Astrocyte (in vitro differentiated cells and primary cell): Measurements from ENCODE around the gene TMEM141. TPM values are rescaled to one million over a fixed set of nuclear protein-coding genes. Genes with fewer than 3 reads are reported as not detected.

Experiments used
- DNase-seq: peaks from one replicate; pipeline ENCODE4 v3.0.0-alpha.2; 2010; ENCODE audit warnings: low read depth
- FAIRE-seq: peaks from 2 replicates; lab custom pipeline; 2011; peaks lifted over from hg19 to GRCh38; lab: Jason Lieb, UNC
- H2AFZ ChIP-seq: 2 replicates; pipeline ENCODE4 v1.6.0; 2012; ENCODE audit warnings: low read depth, low read length, inconsistent platforms
- H3K27ac ChIP-seq: 2 replicates; pipeline ENCODE4 v1.5.1; 2011; ENCODE audit warnings: low read depth, low read length, inconsistent platforms
- H3K27me3 ChIP-seq: 2 replicates; pipeline ENCODE4 v1.6.0; 2011; ENCODE audit warnings: low read length, inconsistent platforms; ENCODE audit not compliant: insufficient read depth
- H3K36me3 ChIP-seq: 2 replicates; pipeline ENCODE4 v1.5.1; 2011; ENCODE audit warnings: low read length, inconsistent platforms; ENCODE audit not compliant: insufficient read depth
- H3K4me1 ChIP-seq: 2 replicates; pipeline ENCODE4 v1.5.1; 2011; ENCODE audit warnings: low read length, inconsistent platforms; ENCODE audit not compliant: insufficient read depth
- H3K4me2 ChIP-seq: 2 replicates; pipeline ENCODE4 v1.6.0; 2012; ENCODE audit warnings: low read length, inconsistent platforms
- H3K4me3 ChIP-seq: 2 replicates; pipeline ENCODE4 v1.5.1; 2011; ENCODE audit warnings: low read depth, mild to moderate bottlenecking, low read length, inconsistent platforms; ENCODE audit not compliant: insufficient read depth
- H3K79me2 ChIP-seq: 2 replicates; pipeline ENCODE4 v1.6.0; 2012; ENCODE audit warnings: mild to moderate bottlenecking, low read length, inconsistent platforms; ENCODE audit not compliant: insufficient read depth
- H3K9ac ChIP-seq: 2 replicates; pipeline ENCODE4 v1.6.0; 2012; ENCODE audit warnings: mild to moderate bottlenecking, low read length, inconsistent platforms
- H3K9me3 ChIP-seq: 2 replicates; pipeline ENCODE4 v1.5.1; 2012; ENCODE audit warnings: low read depth, mild to moderate bottlenecking, low read length, inconsistent platforms; ENCODE audit not compliant: insufficient read depth
- H4K20me1 ChIP-seq: 2 replicates; pipeline ENCODE4 v1.6.0; 2012; ENCODE audit warnings: low read length, inconsistent platforms; ENCODE audit not compliant: insufficient read depth
- H3K27ac Mint-ChIP-seq: one replicate; pipeline ENCODE4 v1.8.0; 2021; ENCODE audit warnings: mild to moderate bottlenecking, mixed read lengths; ENCODE audit not compliant: unreplicated experiment
- H3K27me3 Mint-ChIP-seq: one replicate; pipeline ENCODE4 v1.8.0; 2021; ENCODE audit warnings: low read depth, mixed read lengths; ENCODE audit not compliant: unreplicated experiment
- H3K36me3 Mint-ChIP-seq: one replicate; pipeline ENCODE4 v1.8.0; 2021; ENCODE audit warnings: low read depth, mixed read lengths; ENCODE audit not compliant: unreplicated experiment
- H3K4me1 Mint-ChIP-seq: one replicate; pipeline ENCODE4 v1.8.0; 2021; ENCODE audit warnings: low read depth, mixed read lengths; ENCODE audit not compliant: unreplicated experiment
- H3K4me3 Mint-ChIP-seq: one replicate; pipeline ENCODE4 v1.8.0; 2021; ENCODE audit warnings: mild to moderate bottlenecking, moderate library complexity, mixed read lengths; ENCODE audit not compliant: unreplicated experiment
- H3K9me3 Mint-ChIP-seq: one replicate; pipeline ENCODE4 v1.8.0; 2021; ENCODE audit warnings: mild to moderate bottlenecking, mixed read lengths; ENCODE audit not compliant: unreplicated experiment
- EZH2 ChIP-seq: IDR thresholded peaks from 2 replicates; pipeline ENCODE4 v1.6.1; 2012; ENCODE audit warnings: mild to moderate bottlenecking, low read length, inconsistent platforms; ENCODE audit not compliant: insufficient read depth
- total RNA-seq: library from RNA; stranded (reverse); gene quantifications from 2 replicates; pipeline ENCODE4 v1.2.1, GENCODE V29; 2021
- TF ChIP-seq, protein P1 (sequence below): IDR thresholded peaks from 2 replicates; pipeline ENCODE4 v1.5.1; 2011; ENCODE audit warnings: low read depth, mild to moderate bottlenecking, inconsistent platforms, low read length, moderate library complexity; ENCODE audit not compliant: insufficient read depth

The TMEM141 gene
- total RNA-seq, 1 donor from 2014 or later: 40.8 TPM

DNA sequence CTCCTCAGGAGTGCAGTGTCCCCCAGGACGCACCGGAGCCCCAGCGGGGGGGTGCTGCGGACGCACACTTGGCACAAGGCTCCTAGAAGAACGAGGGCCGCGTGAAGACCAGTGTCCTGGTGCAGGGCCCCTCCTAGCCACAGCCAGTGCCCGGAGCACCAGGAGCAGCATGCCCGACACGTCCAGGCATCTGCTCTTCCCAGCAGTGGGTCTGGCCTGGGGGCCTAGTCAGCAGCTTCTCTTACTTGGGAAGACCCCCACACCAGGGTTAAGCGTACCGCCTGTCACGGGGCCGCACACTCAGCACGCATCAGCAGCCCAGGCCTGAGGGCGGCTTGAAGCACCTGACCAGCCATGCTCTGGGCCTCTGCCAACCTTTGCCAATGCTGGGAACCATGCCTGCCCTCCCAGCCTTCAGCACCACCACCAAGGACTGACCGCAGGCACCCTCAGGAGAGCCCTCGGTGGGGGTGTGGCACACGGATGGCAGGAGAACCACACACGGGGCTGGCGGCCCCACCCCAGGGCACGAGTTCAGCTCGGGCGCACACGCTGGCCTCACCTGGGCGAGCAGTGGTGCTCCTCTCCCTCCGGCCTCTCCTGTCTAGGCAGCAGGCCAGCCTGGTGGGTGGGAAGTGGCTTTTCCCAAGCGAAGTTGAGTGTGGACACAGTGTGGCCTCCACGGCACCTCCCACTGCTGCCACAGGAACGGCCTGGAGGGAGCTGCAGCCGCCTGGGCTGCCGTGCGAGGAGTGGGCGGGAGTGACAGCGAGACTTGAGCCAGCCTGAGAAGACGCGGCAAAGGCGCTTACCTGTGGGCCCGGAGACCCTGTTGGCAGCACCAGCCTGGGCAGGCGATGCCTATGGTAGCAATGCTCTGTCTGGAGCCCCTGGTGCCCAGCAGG, 39.1 kb downstream of the TMEM141 start:
- peaks cover 8% of the 10 kb centered on the region for H3K36me3 Mint-ChIP-seq
- DNase-seq: no peak

GRCh38 chr9:136831002-136831719, 40.0 kb downstream of the TMEM141 start:
- Mint-ChIP-seq H3K27ac (no peak overlapping the region), H3K4me3 (no peak overlapping the region), H3K36me3 (peaks cover 8% of the 10 kb centered on the region), H3K27me3 (no peaks in the 10 kb centered on the region), H3K9me3 (no peaks in the 10 kb centered on the region), H3K4me1 (no peaks in the 10 kb centered on the region)
- Histone ChIP-seq H3K9me3 (no peaks in the 10 kb centered on the region), H3K4me3 (no peak overlapping the region), H3K36me3 (no peaks in the 10 kb centered on the region), H3K4me1 (no peaks in the 10 kb centered on the region), H3K27me3 (no peaks in the 10 kb centered on the region), H3K9ac (no peak overlapping the region), H2AFZ (no peak overlapping the region), H4K20me1 (peaks cover 3% of the 10 kb centered on the region), H3K79me2 (no peaks in the 10 kb centered on the region), H3K27ac (no peak overlapping the region), H3K4me2 (no peak overlapping the region)
- TF ChIP-seq, protein P1, sequence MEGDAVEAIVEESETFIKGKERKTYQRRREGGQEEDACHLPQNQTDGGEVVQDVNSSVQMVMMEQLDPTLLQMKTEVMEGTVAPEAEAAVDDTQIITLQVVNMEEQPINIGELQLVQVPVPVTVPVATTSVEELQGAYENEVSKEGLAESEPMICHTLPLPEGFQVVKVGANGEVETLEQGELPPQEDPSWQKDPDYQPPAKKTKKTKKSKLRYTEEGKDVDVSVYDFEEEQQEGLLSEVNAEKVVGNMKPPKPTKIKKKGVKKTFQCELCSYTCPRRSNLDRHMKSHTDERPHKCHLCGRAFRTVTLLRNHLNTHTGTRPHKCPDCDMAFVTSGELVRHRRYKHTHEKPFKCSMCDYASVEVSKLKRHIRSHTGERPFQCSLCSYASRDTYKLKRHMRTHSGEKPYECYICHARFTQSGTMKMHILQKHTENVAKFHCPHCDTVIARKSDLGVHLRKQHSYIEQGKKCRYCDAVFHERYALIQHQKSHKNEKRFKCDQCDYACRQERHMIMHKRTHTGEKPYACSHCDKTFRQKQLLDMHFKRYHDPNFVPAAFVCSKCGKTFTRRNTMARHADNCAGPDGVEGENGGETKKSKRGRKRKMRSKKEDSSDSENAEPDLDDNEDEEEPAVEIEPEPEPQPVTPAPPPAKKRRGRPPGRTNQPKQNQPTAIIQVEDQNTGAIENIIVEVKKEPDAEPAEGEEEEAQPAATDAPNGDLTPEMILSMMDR: no peak
- TF ChIP-seq EZH2: no peak
- FAIRE-seq: no peak
- DNase-seq: no peak

More for the DNA sequence above, 39.1 kb downstream of the TMEM141 start:
- no peaks in the 10 kb centered on the region for H3K4me1 ChIP-seq
- H2AFZ ChIP-seq: no peak overlapping the region
- H3K79me2 ChIP-seq: no peaks in the 10 kb centered on the region
- H3K27me3 Mint-ChIP-seq: no peaks in the 10 kb centered on the region
- H3K27ac ChIP-seq: no peak overlapping the region
- H3K9me3 ChIP-seq: no peaks in the 10 kb centered on the region
- TF ChIP-seq EZH2: no peak
- TF ChIP-seq, protein P1: no peak
- no peaks in the 10 kb centered on the region for H3K4me1 Mint-ChIP-seq
- H3K36me3 ChIP-seq: peaks cover 2% of the 10 kb centered on the region
- H3K27ac Mint-ChIP-seq: no peak overlapping the region
- no peaks in the 10 kb centered on the region for H3K9me3 Mint-ChIP-seq
- no peak for FAIRE-seq
- no peaks in the 10 kb centered on the region for H3K27me3 ChIP-seq
- no peak overlapping the region for H3K4me3 Mint-ChIP-seq
- H3K4me3 ChIP-seq: no peak overlapping the region
- H3K4me2 ChIP-seq: no peak overlapping the region
- H4K20me1 ChIP-seq: peaks cover 3% of the 10 kb centered on the region
- no peak overlapping the region for H3K9ac ChIP-seq
